GF-D8 (cell line): Measurements from ENCODE around the gene KLRC3.
"Not testable (repeated sequence)": the region's sequence is repeated elsewhere in the genome, so short reads cannot be mapped to it uniquely, and the experiment has no call there.

Experiments
- DNase-seq: peaks from one replicate; lab custom pipeline; 2025; lab: John Stamatoyannopoulos, UW

Gene KLRC3

DNA sequence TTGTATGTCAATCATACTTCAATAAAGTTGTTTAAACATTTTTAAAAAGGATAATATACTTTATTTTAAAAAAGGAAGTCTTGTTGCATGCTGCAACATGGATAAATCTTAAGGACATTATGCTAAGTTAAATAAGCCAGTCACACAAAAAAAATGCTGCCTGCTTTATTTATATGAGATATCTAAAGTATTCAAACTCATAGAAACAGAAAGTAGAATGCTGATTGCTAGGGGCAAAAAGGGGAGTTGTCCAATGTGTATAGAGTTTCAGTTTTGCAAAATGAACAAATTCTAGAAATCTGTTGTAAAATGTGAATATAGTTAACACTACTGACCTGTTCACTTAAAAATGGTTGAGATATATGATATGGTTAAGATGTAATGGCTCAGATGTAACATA lies 19.6 kb downstream of the KLRC3 start:
- DNase-seq, result no peak

- no peak for DNase-seq
Measured at GRCh38 chr12:10398168-10398567, 22.2 kb downstream of the KLRC3 start.

- DNase-seq, result no peak
Measured at GRCh38 chr12:10397296-10397695, 23.1 kb downstream of the KLRC3 start.

DNA sequence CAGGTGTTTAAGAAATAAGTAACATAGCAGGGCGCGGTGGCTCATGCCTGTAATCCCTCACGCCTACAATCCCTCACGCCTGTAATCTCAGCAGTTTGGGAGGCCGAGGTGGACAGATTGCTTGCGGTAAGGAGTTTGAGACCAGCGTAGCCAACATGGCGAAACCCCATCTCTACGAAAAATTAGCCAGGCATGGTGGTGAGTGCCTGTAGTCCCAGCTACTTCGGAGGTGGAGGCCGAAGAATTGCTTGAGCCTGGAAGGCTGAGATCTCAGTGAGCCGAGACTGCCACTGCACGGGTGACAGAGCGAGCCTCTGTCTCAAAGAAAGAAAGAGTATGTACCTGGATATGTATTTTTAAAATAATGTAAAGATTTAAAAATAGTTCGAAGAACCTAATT lies 24.2 kb downstream of the KLRC3 start:
- DNase-seq, result not testable (repeated sequence)

DNA sequence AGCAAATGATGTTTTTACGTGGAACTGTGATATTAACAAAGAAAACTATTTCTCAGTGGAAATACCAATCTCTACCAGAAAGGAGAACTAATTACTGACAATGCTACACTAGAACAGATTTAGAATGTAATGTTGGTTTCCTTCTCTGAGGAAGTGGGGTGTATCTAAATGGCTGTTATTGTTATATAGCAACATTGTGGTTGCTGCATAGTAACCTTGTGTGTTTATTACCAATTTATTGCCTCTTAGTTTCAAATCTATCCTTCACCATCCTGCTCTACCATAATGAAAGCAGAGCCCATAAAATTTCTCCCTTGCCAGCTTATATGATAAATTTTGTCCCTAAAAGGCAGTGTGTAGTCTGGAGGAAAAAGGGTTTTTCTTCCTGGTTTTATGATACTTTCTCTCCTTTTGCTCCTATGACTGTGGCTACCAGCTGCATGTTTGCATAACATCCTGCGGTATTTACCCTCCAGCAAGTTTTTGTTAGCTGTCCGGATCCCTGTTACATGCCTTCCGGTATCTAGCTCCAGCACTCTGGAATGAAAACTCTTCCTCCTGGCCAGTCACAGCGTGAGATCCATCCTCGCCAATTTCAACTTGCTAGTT lies 24.9 kb downstream of the KLRC3 start:
- peak; percentile 55 for DNase-seq

DNA sequence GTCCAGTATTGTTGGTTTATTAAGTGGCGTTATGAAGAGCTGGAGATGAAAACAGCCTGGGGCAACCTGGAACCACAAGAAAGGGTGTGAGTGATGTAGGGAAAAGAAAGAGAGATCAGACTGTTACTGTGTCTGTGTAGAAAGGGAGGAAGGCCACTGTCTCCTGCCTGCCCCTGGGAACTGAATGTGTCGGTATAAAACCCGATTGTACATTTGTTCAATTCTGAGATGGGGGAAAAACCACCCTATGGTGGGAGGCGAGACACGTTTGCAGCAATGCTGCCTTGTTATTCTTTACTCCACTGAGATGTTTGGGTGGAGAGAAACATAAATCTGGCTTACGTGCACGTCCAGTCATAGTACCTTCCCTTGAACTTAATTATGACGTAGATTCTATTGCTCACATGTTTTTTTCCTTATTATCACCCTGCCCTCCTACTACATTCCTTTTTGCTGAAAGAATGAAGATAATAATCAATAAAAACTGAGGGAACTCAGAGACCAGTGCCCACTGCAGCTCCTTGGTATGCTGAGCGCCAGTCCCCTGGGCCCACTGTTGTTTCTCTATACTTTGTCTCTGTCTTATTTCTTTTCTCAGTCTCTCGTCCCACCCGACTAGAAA lies 25.8 kb downstream of the KLRC3 start:
- DNase-seq, result not testable (repeated sequence)

GRCh38 chr12:10393291-10393690 lies 27.1 kb downstream of the KLRC3 start:
- DNase-seq, result no peak

- peak; percentile 62 for DNase-seq
Measured at GRCh38 chr12:10392394-10392930, 27.9 kb downstream of the KLRC3 start.

- DNase-seq, result not testable (repeated sequence)
Measured at GRCh38 chr12:10390991-10391390, 29.4 kb downstream of the KLRC3 start.

- DNase-seq, result no peak
Measured at GRCh38 chr12:10389904-10390303, 30.5 kb downstream of the KLRC3 start, which contains the start of gene KLRK1. KLRK1 (minus strand) TSS chr12:10390041; CDS start chr12:10388810, 1,231 bp downstream.

DNA sequence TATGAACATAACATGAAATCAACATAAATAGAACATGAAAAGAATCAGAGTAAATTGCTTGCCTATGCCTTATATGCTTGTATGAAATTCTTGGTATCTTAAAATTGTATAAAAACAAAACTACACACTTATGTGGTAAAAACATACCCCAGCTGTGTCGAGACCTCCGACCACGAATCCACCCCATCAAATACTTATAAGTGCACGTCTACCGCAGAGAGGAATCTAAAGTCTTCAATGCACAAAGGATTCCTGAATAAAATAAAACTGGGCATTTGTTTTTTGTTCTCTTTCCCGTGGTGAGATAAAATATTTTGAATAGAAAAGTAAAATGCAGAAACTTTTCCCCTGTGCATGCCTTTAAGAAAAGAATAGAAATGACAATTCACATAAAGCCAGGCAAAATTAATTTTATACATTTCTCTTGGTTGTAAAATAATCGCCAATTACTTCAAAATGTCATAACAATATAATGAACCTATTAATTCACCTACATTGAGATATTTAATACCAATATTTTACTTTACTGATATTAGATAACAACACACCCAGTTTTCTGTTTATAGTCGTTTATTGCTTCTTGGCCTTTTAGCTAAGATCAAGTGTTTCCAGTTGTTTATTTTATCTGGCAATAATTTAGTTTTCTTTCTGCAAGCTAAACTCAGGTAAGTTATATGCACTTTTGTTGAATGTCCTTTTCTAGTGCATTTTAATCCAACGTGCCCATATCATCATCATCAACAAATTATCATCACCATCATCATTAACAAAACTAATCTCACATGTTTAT lies 31.6 kb downstream of the KLRC3 start:
- DNase-seq, result no peak

- DNase-seq, result not testable (repeated sequence)
Measured at GRCh38 chr12:10387498-10387897, 32.9 kb downstream of the KLRC3 start.

- no peak for DNase-seq
Measured at GRCh38 chr12:10386857-10387256, 33.5 kb downstream of the KLRC3 start.

DNA sequence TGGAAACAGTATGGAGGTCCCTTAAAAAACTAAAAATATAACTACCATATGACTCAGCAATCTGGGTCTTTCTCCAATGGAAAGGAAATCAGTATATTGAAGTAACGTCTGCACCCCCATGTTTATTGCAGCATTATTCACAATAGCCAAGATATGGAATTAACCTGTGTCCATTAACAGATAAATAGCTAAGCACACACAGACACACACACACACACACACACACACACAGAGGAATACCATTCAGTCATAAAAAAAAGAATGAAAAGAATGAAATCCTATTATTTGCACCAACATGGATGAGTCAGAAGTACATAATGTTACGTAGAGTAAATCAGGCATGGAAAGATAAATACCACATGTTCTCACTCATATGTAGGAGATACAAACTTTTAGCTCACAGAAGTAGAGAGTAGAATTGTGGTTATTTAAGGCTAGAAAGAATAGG lies 35.2 kb downstream of the KLRC3 start:
- DNase-seq, result no peak

- DNase-seq, result no peak
Measured at GRCh38 chr12:10384191-10384590, 36.2 kb downstream of the KLRC3 start.

- DNase-seq, result no peak
Measured at GRCh38 chr12:10381928-10382628, 38.3 kb downstream of the KLRC3 start.

- not testable (repeated sequence) for DNase-seq
Measured at GRCh38 chr12:10378737-10379136, 41.7 kb downstream of the KLRC3 start.

- no peak for DNase-seq
Measured at GRCh38 chr12:10374624-10375018, 45.8 kb downstream of the KLRC3 start.

DNA sequence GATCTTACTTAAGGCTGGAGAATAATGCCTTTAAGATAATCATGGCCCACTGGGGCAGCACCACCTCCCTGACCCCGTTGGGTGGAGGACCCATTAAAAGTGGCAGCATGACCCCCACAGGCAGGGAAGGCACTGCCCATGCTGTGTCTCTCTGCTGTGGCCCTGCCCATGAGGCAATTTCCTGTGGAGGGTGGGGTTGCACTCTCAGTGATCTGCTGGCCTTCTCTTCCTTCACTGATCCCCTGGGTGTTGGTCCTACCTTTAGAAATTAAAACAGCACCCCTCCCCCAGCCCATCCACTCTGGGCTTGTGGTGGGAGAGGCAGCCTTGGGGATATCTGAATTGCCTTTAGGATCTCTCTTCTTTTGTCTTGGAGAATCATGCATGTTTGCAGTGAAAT lies 47.8 kb downstream of the KLRC3 start:
- no peak for DNase-seq

GRCh38 chr12:10371893-10372535 lies 48.4 kb downstream of the KLRC3 start:
- DNase-seq, result not testable (repeated sequence)

- no peak for DNase-seq
Measured at GRCh38 chr12:10369557-10370415, 50.6 kb downstream of the KLRC3 start.
